ENCODE results near the gene HELQ.

DNA sequence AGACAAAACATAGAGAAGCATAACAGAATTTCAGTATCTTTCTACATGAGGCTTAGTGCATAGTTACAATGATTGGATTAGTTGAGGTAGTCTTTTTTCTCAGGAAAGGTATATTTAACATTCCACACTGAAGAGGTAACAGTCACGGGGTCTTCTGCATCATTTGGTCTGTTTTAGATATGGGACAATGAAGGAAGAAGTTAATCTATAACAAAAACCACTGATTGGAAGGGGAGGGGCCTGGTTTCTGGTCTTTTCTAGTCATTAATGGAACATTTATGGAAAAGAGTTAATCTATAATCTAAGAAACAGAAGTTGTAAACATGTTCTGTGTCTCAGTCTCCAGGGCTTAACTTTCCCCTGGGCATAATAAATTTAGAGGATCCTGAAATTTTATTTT lies 83.7 kb downstream of the HELQ start:
- TF ChIP-seq, protein P1, sequence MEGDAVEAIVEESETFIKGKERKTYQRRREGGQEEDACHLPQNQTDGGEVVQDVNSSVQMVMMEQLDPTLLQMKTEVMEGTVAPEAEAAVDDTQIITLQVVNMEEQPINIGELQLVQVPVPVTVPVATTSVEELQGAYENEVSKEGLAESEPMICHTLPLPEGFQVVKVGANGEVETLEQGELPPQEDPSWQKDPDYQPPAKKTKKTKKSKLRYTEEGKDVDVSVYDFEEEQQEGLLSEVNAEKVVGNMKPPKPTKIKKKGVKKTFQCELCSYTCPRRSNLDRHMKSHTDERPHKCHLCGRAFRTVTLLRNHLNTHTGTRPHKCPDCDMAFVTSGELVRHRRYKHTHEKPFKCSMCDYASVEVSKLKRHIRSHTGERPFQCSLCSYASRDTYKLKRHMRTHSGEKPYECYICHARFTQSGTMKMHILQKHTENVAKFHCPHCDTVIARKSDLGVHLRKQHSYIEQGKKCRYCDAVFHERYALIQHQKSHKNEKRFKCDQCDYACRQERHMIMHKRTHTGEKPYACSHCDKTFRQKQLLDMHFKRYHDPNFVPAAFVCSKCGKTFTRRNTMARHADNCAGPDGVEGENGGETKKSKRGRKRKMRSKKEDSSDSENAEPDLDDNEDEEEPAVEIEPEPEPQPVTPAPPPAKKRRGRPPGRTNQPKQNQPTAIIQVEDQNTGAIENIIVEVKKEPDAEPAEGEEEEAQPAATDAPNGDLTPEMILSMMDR (IDR thresholded peaks at IDR 0.05), result no peak
- no peak for TF ChIP-seq POLR2A (IDR thresholded peaks at IDR 0.05)
